ENCODE results near the gene EVX1.

The EVX1 gene

DNA sequence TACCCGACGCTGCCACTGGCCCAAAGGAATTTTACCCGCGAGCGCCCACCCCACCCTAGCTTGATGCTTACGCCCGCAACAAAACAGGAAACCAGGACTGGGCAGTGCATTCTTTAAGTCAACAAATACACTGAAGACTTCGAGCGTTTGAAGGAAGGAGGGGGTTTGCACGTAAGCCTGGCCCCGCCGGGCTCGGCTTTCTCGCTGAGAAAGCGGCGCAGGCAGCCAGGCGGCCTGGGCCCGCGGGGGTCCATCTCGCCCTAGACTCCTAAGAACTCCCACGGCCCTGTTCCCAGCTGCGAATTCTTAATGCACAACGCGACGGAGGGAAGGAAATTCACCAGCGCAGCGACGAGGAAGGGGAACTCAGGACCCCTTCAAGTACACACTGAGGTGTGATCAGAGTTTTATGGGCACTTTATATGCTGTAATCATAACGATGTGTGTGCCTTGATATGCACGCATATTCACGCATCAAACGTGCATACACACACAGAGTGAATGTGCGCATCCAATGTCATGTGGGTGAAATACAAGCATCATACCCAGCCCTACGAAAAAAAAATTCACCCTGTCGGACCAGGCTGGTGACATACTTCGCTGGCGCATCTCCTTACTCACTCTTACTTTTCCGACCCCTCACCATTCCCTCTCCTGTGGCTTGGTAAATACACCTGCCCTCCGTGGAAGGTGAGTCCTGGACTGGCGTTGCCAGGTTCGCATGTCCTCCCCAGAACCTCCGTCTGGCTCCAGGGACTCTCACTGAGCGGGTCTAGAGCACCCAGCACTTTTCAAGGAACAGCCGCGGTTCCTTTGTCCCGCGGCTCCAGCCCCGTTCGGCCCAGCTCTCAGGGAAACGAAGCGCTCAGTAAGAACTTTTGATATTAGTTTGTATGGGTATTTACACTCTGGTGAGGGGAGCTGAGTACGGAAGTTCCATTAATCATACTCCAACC lies 37.0 kb upstream of the EVX1 start:
- DNase-seq, result peak; percentile 48

DNA sequence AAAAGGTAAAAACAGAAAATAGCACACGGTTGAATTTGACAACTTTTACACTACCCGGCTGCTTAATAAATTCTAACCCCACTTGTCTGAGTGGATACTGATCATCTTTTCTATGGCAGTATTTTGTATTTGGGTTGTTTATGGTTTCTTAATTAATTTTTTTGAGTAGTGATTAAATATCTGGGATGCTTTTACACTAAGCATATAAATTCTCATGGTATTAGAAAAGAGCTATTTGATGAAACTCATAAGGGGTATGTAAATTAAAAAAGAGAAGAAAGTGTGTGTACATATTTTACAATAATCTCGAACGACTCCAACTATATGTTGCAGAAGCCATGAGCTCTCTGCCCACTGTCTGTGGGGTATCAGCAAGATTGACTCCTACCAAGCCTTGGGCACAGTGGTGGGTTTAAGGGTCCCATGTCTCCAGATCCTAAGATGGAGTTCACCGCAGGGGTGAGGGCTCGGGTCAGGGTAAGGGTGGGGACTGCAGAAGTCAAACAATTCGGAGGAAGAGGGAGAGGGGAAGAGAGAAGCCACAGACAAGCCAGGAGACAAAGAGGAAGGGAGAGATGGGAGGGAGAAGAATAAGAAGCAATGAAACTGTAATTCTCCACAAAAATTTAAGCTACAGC lies 35.1 kb upstream of the EVX1 start:
- no peak for DNase-seq

DNA sequence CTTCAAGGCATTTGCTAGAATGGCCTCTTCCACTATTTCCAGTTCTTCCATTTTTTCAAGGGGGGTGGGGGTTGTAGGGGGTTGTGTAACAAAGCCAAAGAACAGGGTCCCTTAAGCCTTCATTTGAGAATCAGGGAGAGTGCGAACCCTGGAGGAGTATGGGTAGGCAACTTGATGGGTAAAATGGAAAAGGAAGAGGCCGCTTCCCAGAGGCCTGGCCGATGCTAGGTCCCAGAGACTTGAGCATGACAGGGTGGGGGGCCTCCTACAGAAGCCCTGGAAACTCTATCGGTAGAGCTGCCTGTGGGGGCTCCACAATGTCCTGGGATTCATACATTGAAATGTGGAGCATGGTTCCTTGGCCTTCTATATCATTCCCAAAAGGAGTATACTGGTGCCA lies 33.6 kb upstream of the EVX1 start:
- no peak for DNase-seq

DNA sequence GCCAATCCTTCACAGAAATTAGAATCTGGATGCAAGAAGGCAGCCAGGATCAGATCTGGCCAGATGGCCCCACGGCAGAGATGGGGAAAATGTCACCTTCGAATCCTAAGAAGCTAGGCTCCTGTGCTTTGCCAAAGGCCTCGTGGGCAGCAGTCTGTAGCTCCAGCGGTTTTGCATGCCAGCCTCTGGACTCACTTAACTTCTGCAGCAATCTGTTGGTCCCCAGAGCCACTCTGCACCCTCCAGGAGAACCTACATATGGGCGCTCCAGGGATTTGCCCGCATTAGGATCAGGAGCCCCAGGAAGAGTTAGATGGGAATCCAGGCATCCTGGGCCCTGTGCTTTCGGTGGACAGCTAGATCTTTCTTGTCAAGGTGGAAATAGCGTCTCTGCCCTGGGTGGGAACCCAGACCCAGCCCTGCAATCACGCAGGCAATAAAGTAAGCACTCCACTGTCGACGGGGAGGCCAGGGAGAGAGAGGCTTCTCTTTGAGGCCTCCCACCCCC lies 32.6 kb upstream of the EVX1 start:
- no peak for DNase-seq

DNA sequence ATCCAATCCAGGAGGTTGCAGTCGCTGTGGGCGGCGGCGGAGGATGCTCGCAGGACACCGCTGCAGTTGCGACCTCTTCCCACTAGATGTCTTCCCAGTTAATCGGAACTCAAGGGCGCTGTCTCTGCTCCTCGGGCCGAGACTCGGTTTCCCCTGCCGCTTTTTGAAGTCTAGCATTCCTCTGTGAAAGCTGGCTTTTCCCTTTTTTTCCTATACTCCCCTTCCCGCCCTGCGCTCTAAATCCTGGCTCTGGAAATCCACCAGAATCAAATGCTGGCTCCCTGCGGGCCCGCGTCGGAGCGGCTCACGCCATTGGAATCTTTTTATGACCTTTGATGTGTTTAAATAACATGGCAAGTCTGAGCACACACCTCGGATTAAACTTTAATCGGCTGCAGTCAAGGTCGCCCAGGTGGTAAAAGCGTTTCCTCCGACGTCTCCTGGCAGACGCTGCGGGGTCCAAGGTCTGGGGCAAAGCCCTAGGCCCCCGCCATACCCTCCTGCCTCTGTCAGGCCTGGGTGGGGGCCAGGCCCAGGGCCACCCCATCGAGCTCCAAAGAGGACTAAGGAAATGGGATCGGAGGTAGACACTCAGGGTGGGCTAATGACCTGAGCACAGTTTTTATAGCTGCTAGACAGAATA lies 32.0 kb upstream of the EVX1 start:
- DNase-seq, result no peak

DNA sequence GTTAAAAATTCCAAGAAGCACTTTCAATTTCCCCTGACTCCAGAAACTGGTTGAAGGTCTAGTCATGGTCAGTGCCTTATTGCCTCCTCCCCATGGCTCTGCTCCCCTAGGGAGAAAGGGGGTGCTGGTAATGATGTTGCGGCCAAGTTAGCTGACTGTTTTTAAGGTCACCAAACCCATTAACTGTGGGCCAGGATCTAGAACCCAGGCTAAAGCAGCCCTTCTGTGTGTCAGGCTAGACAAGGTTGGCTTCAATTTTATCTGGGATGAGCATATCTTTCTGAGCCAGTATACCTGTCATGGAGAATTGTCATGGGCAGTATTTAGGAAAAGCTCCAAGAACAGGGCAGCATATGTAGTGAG lies 31.5 kb upstream of the EVX1 start:
- DNase-seq, result no peak

DNA sequence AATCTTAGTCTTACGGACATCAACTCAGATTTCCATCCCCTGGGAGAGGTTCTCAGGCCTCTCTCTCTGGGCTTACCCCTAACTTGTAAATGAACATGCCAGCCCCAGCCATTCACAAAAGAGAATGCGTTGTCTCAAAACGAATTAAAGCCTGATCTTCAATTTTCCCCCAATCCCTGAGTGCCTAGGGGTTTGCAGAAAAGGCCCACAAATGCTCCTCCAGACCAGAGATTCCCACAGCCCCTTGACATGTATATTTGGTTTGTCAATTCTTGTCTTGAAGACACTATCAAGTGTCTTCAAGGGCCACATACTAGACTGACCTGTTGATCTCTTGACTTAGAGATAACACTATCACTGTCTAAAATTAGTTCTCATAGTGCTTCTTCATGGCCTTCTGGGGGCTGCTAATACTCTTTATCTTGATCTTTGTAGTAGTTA lies 30.8 kb upstream of the EVX1 start:
- DNase-seq, result no peak

DNA sequence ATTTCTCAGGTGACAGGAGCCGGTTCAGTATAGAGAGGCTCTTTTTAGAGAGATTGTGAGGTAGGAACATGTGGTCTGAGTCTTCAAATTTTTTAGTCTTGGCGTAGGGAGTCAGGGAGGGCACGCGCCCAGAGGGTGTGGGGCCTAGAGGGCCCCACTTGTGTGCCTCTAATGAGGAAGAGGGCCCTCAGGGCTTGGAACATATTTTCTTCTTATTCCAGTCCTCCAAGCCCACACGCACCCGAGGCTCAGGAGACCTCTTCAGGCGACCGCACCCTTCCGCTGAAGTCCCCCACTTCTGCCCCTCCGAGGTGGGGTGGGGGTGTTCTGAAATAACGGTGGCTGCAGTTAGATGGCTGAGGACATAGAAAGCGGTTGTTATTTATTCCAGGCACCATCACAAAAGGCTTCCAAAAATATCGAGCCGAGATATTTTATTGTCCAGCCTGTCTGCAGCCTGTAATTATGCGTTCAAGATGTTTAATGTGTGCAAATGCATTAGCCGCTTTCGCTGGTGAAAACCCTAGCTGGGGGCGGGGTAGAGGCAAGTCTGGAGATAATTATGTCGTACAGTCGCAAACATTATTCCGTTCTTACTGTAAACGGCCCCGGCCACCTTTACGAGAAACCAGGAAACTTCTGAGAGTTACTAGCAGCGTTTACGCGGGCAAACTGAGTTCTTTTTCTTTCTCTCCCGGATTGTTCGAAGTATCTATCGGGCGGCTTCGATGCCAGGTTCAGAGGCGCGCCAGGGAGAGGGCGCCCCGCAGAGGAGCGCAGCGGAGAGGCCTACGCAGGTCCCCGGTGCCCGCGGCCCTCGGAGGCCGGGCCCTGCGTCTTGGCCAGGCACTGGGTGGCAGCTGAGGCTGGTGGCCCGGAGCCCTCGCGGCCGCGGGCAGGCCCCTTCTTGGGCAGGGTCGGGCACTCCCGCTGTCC lies 29.8 kb upstream of the EVX1 start:
- DNase-seq, result no peak

DNA sequence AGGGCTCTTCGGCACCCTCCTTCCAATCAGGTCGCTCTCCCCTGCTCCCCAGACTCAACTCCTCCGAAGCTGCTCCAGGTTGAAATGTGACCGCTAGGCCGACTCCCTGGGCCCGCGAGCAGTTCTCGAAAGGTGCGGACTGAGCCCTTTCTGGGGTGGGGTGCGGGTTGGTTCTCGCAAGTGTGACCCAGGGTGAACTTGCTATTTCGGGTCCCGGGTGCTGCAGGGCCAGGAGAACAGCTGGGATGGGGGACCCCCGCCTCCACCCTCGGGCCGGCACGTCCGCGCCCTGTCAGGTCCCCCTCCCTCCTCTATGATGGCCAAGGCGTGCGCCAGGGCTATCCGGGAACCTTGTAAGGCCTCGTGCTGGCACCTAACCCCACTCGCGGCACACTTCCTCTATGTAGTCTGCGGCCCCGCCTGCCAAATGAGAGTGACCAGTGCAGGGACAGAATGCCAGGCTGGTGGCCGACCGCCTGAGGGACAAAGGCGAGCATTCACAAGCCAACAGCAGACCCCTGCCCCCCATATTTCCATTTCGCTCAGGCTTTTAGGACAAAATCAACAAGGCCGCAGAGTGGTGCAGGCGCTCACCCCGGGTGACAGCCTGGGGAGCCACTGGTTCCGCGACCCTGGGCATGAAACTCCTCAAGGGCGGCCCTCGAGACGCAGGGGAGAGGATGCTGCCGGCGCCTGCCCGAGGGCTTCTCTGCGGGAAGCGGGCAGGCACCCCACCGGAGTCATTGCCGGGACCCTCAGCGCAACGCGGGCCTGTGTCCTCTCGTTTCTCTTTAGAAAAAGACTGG lies 29.0 kb upstream of the EVX1 start:
- no peak for DNase-seq

DNA sequence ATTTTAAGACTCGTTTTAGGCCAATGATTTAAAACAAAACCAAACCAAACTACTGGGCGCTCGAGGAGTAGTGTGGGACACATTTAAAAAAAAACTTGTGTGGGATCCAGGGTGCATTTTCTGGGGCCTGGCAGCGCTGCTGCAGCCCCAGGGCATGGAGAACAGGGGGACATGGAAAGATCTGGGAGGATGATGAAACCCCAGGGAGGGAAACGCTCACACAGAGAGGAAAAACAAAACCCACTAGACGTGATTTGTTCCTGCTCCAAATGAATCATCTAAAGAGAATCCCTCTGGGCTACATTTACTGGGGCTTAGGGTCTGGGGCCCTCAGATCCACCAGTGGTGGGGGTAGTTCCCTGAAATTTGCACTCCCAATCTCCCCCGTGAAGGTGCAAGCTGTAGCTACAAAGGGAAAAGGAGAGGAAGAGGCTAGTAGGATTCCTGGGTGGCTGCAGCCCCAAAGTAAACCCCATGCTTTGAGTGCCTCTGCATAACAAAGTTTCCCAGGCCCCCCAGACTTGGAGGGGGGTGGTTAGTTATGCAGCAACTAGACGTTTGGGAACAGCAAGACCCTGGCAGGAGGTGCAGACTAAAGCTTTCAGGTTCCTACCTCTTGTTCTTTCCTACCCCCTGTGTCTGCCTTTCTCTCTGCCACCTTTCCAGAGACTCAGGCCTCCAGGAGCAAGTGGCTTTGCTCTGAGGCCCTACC lies 28.2 kb upstream of the EVX1 start:
- DNase-seq, result no peak

DNA sequence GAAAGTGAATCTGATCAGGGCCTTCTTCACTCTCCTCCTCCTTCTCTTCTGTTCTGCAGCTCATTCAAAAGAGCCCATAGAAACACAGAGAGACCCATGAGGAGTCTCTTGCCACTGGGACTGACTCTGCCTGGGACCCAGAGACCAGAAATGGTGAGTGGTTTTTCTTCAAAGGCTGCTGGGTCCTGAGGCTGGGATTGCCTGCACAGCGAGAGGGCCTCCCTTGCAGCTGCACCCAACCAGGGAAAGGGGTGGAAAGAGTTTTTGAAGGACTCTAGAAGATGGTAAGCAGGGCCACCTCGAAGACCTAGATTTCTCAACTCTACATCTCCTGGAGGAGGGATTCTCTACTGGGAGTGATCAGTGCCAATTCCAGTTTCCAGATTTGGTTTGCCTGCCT lies 27.2 kb upstream of the EVX1 start:
- DNase-seq, result no peak

DNA sequence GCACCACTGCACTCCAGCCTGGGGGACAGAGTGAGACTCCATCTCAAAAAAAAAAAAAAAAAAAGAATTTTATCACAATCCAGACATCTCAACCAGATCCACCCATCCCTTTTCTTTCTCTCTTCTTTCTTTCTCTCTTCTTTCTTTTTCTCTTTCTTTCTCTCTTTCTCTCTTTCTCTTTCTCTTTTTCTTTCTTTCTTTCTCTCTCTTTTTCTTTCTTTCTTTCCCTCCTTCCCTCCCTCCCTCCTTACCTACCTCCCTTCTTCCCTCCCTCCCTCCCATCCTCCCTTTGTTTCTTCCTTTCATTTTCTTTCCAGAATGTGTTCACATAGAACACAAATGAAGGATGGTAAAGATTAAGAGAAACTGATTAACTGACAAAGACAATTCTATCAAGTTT lies 24.7 kb upstream of the EVX1 start:
- DNase-seq, result no peak

DNA sequence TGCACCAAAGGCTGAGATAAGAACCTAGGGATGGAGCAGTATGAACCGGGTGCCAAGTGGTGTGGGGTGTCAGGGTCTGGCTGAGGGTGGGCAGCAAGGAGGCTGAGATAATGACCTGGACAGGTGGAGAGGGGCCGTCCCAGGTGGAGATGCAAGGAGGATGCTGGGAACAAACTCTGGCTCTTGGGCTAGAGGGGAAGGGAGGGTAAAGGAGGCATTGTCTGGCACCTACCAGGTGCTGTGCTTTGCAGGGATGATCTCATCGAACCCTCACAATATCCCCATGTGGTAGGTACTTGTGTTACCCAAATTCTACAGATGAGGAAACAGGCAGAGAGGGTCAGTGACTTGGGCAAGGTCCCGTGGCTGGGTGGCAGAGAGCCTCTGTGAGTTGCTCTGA lies 22.8 kb upstream of the EVX1 start:
- DNase-seq, result no peak

DNA sequence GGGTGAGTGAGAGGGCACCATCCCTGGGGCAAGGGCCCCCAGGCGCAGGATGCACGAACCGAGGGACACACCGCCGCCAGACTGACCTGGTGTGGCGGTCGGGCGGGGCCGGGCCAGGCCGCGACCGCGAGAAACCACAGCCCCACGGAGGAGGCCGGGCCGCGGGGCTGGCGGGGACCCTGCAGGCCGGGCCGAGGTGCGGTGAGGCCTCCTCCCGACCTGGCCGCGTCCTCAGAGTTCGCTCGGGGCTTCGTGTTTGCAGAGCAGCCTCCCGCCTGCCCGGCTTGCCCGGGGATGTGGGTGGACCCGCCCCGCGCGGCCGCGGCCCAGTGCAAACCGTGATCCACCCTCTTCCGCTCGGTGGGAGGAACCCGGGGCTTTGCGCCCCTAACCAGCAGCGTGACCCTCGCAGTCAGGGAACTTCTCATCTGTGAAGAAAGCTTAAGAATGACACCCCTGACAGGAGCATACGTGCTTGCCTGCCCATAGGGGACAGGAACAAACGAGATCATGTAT lies 22.1 kb upstream of the EVX1 start:
- no peak for DNase-seq

DNA sequence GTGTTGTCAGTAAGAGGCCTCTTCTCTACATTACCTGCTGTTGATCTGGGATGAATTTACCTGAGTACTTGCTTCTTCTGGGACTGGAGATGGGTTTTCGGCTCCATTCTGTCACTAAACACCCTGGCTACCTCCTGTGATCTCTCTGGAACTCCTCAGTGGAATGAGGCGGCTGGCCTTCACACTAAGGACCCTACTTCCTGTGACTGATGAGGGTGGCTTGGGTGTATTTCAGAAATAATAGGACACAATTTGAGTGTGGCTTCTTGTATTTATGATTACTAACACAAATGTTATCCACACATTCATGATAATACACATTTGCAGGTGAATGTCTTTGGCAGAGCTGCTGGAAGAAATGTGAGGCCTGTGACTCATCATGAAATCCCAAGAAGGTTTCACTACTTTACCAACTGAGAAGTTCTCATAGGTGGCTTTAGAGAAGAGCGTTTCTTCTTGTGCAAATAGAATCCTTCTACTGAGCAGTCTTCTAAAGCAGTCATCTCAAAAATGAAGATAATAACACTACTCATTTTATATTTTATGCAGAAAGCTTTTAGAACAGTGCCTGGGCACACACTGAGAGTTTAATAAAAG lies 21.3 kb upstream of the EVX1 start:
- DNase-seq, result no peak

DNA sequence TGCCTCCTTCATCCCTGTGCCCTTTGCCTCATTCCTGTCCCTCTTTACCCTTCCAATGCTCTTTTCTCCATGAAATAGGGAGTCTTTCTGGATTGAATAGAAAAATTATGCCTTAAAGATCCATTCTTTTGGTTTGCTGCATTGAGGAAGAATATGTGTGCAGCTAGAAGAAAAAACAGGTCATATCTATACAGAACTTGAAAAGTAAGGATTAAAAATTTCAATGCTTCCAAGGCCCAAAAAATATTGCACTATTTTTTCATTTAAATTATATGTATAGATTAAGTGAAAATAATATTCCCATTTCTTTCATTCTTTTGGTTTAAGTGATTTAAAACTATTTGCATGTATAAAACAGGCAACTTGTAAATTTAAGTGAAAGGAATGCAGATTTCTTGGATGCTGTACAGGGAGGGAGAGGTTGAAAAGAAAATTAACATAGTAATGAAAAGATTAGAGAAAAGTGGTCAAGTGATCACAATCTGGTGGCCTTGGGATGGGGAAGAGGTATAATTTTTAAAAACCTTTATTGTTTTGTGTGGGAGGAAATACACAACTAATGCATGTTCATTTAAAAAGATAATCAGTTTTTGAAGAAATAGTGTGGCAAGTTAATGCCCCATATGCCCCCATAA lies 18.5 kb upstream of the EVX1 start:
- DNase-seq, result no peak

DNA sequence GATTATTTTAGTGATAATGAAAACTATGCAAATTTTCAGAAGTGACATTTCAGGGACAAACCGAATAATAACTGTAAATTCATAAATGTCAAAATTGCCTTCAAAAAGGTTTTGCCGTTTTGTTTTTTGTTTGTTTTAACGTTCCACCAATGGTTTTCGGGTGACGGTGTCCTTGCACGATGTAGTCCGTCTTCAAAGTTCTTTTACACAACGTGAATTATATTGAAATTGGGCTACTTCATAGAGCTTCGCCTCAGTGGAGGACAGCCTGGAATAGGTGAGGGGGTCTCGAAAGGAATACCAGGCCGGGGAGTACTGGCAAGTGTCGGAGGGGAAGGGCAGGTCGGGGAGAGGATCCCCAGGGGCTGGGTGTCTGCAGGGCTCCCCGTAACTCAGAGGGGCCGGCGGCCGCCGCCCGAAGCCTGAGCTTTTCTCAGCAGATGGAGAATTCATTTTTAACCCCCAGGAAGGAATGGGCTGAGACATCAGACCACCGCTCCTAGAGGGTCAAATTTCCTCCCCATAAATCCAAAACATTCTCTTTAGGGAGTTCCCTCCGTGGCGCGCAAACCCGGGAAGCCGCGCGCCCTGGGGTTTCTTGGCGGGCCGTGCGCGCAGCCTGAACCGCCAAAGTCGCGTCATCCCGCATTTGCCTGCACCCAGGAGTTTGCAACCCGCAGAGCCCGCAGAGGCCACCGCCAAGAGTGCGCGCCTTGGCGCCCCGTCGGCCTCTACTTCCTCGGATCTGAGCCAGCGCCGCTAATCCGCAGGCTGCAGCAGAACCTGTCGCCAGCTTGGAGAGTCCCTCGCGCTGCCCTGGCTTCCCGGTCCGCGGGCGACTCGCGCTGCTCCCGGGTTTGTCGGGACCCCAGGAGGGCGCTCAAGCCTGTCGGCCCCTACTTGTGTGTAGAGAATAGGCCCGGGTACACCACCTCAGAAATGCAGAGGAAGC lies 17.3 kb upstream of the EVX1 start:
- DNase-seq, result no peak

DNA sequence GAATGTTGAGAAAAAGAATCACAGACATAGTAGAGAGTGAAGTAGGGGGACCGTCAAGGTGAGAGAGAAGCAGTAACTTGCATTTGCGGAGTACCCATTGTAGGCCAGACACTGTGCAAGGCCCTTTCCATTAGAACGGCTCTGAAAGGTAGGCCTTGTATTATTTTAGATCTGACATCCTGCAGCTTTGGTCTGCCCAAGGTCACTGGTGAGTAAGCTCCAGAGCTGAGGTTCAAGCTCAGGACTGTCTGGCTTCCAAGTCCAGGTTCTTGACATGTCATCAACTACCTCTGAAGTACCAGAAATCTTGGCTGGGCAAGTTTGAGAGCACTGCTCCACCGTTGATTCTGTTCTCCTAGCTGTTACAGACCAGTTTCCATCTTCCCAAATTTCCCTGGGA lies 13.2 kb upstream of the EVX1 start:
- DNase-seq, result no peak
